K562 (cell line): ENCODE measurements around the gene RECK. TPM values are rescaled to one million over a fixed set of nuclear protein-coding genes. Genes with fewer than 3 reads are reported as not detected.

ENCODE experiments used
- ATAC-seq: fragments of 200-7000 bp; cut with Tn5 transposase; 3 replicates; pipeline ENCODE4 v1.9.1; 2020; ENCODE audit warnings: moderate library complexity
- BruUV-seq: library from RNA; stranded (reverse); fragments of 400-500 nt; replicated peaks from 2 replicates; lab custom pipeline; 2021; lab: Mats Ljungman, UMichigan
- CTCF ChIA-PET: fragments of 300-600 bp; formaldehyde crosslinking; extraction: SDS; loops from one replicate; lab custom pipeline; 2021; ENCODE audit warnings: low intra/inter-chr PET ratio; lab: Yijun Ruan, JAX
- POLR2A ChIA-PET: fragments of 300-600, 350-650 bp; sonication (Branson Sonifier 250); formaldehyde crosslinking; extraction: SDS; loops from one replicate; lab custom pipeline; 2021; ENCODE audit warnings: antibody characterized with exemption, inconsistent platforms; lab: Yijun Ruan, JAX
- DNase-seq, 4 experiments: peaks; one replicate each; pipeline versions ENCODE4 v3.0.0 to v3.0.0-alpha.2; 2011 to 2018; ENCODE audit warnings: low spot score in 3 of 4, mixed read lengths in 3 of 4; ENCODE audit errors: extremely low read depth in 1 of 4
- FAIRE-seq: peaks from 2 replicates; lab custom pipeline; 2011; peaks lifted over from hg19 to GRCh38; lab: Jason Lieb, UNC
- H2AFZ ChIP-seq: 2 replicates; pipeline ENCODE4 v1.6.0; 2011; ENCODE audit warnings: low read depth, low read length, control low read depth, inconsistent platforms
- H3K27ac ChIP-seq: fragments of 200-600 bp; 3 replicates; pipeline ENCODE4 v1.8.0; 2011; ENCODE audit warnings: low read depth, mild to moderate bottlenecking, control low read depth, inconsistent platforms, low read length, moderate library complexity, mixed read lengths; ENCODE audit errors: extremely low read depth
- H3K27me3 ChIP-seq, 2 experiments: fragments of 300-600 bp in 1 of 2; 2 replicates in 1 of 2; 3 replicates in 1 of 2; pipeline versions ENCODE4 v1.6.0 to v1.8.0; 2011; ENCODE audit warnings: inconsistent platforms in 2 of 2, low read length in 2 of 2, mild to moderate bottlenecking in 1 of 2, mixed read lengths in 1 of 2, moderate library complexity in 1 of 2; ENCODE audit not compliant: control insufficient read depth in 2 of 2, insufficient read depth in 2 of 2
- H3K36me3 ChIP-seq: fragments of 300-600 bp; 3 replicates; pipeline ENCODE4 v1.8.0; 2011; ENCODE audit warnings: mild to moderate bottlenecking, low read length, inconsistent platforms; ENCODE audit not compliant: control insufficient read depth, insufficient read depth
- H3K4me1 ChIP-seq, 2 experiments: fragments of 200-600 bp in 1 of 2; replicated peaks in 1 of 2; 2 replicates in 1 of 2; 3 replicates in 1 of 2; pipeline versions ENCODE4 v1.5.1 to v1.8.0; 2011; ENCODE audit warnings: inconsistent platforms in 2 of 2, low read length in 2 of 2, mild to moderate bottlenecking in 1 of 2, mixed read lengths in 1 of 2, moderate library complexity in 1 of 2; ENCODE audit not compliant: control insufficient read depth in 2 of 2, insufficient read depth in 2 of 2
- H3K4me2 ChIP-seq: 2 replicates; pipeline ENCODE4 v1.6.1; 2011; ENCODE audit warnings: low read length, control low read depth, inconsistent platforms, mixed read lengths; ENCODE audit not compliant: insufficient read depth
- H3K4me3 ChIP-seq: fragments of 200-600 bp; sonication (generic), shearing (Covaris generic); 2 replicates; pipeline ENCODE4 v1.5.1; 2016; ENCODE audit warnings: control low read depth, inconsistent platforms
- H3K79me2 ChIP-seq: fragments of 200-600 bp; 3 replicates; pipeline ENCODE4 v1.8.0; 2011; ENCODE audit warnings: low read length, inconsistent platforms; ENCODE audit not compliant: control insufficient read depth, insufficient read depth
- H3K9ac ChIP-seq, 2 experiments: 2 replicates each; pipeline versions ENCODE4 v1.6.0 to v1.6.1; 2011; ENCODE audit warnings: low read depth in 2 of 2, low read length in 2 of 2, control low read depth in 1 of 2, inconsistent platforms in 1 of 2, mild to moderate bottlenecking in 1 of 2, mixed read lengths in 1 of 2; ENCODE audit not compliant: insufficient read depth in 1 of 2
- H3K9me1 ChIP-seq: one replicate; pipeline ENCODE4 v1.6.0; 2011; ENCODE audit warnings: inconsistent platforms, mild to moderate bottlenecking, low read length, moderate library complexity; ENCODE audit not compliant: control insufficient read depth, insufficient read depth
- H3K9me3 ChIP-seq: replicated peaks from 2 replicates; pipeline ENCODE4 v1.5.1; 2011; ENCODE audit warnings: low read depth, low read length, inconsistent platforms; ENCODE audit not compliant: control insufficient read depth, insufficient read depth
- H4K20me1 ChIP-seq: replicated peaks from 2 replicates; pipeline ENCODE4 v1.6.1; 2011; ENCODE audit warnings: low read length, inconsistent platforms, mixed read lengths; ENCODE audit not compliant: control insufficient read depth, insufficient read depth
- BCOR ChIP-seq: fragments of 450-650 bp; IDR thresholded peaks from 2 replicates; pipeline ENCODE4 v1.6.1; 2016
- HDGF ChIP-seq: fragments of 450-650 bp; IDR thresholded peaks from 2 replicates; pipeline ENCODE4 v1.6.1; 2016
- JUN ChIP-seq, 2 experiments: sonication (generic) in 1 of 2; formaldehyde crosslinking in 1 of 2; IDR thresholded peaks; 2 replicates each; pipeline versions ENCODE4 v1.6.1 to v1.8.0; 2012 to 2022; ENCODE audit warnings: borderline replicate concordance in 2 of 2, mild to moderate bottlenecking in 2 of 2, improper control_type of control experiment in 1 of 2, low read depth in 1 of 2, low read length in 1 of 2, missing genetic modification reagents in 1 of 2
- ZNF717 ChIP-seq: fragments of 250-450 bp; sonication (Bioruptor Pico); IDR thresholded peaks from 2 replicates; pipeline ENCODE4 v1.5.0; 2021
- ZNF780A ChIP-seq: fragments of 250-450 bp; sonication (Bioruptor Pico); IDR thresholded peaks from 2 replicates; pipeline ENCODE4 v1.5.0; 2021; ENCODE audit warnings: mild to moderate bottlenecking
- ZNF79 ChIP-seq: fragments of 250-450 bp; sonication (Bioruptor Pico); IDR thresholded peaks from 2 replicates; pipeline ENCODE4 v1.4.0; 2020; ENCODE audit warnings: low read depth, mild to moderate bottlenecking, moderate library complexity
- ZZZ3 ChIP-seq: fragments of 450-650 bp; IDR thresholded peaks from 2 replicates; pipeline ENCODE4 v1.6.1; 2016; ENCODE audit warnings: antibody characterized with exemption, mild to moderate bottlenecking, moderate library complexity
- WGBS: fragments of 100-300 bp; shearing (Covaris generic); methylation state at CpG from one replicate; pipeline ENCODE4 v1.1.6; 2016; ENCODE audit warnings: low coverage, mixed read lengths; ENCODE audit not compliant: insufficient coverage; ENCODE audit errors: missing lambda C conversion rate; 5-methylcytosine and 5-hydroxymethylcytosine counted together
- in situ Hi-C: fragments of 300-500 bp; cut with MboI; formaldehyde crosslinking; loops from 4 replicates; pipeline ENCODE4 v1.15.0; 2018; ENCODE audit warnings: inconsistent platforms, mixed read lengths
- intact Hi-C: fragments of 100-400 bp; cut with micrococcal nuclease; formaldehyde crosslinking; loops from 2 replicates; pipeline ENCODE4 v1.14.2; 2022
- polyA plus RNA-seq, 8 experiments: library from polyadenylated mRNA; depleted of rRNA in 4 of 8; stranded (reverse) in 5 of 8; unstranded in 3 of 8; fragments of >200 nt; fragmentation: Nextera tagmentation in 2 of 8; fragmentation: Illumina TruSeq in 1 of 8; extraction: Ambion mirVana in 2 of 8; extraction: Trizol in 1 of 8; gene quantifications; 2 replicates each; pipeline versions ENCODE4 v1.2.1 to v1.2.3, GENCODE V29; 2011 to 2014; ENCODE audit warnings: inconsistent platforms in 1 of 8, missing spikeins in 1 of 8
- total RNA-seq, 7 experiments: library from RNA; depleted of rRNA in 6 of 7; stranded (reverse); fragments of >200 nt in 6 of 7; fragmentation: Illumina TruSeq in 2 of 7; extraction: Trizol in 2 of 7; gene quantifications; 2 replicates each; pipeline versions ENCODE4 v1.2.1 to v1.2.3, GENCODE V29; 2011 to 2021; ENCODE audit warnings: low replicate concordance in 1 of 7
- TF ChIP-seq, protein P1 (sequence below), 2 experiments: fragments of 450-650 bp in 1 of 2; sonication (generic) in 1 of 2; formaldehyde crosslinking in 1 of 2; IDR thresholded peaks in 1 of 2; conservative IDR thresholded peaks in 1 of 2; 2 replicates each; pipeline versions ENCODE4 v1.6.1 to v1.8.1; 2016 to 2023; ENCODE audit warnings: mild to moderate bottlenecking in 2 of 2, moderate library complexity in 2 of 2, inconsistent platforms in 1 of 2, missing genetic modification reagents in 1 of 2

The RECK gene
- total and polyA plus RNA-seq, 9 of the 15 experiments (the other 6 are each of a cell fraction or from before 2014, with no cell fraction given), result 0.04 to 0.36 (median 0.16) TPM

DNA sequence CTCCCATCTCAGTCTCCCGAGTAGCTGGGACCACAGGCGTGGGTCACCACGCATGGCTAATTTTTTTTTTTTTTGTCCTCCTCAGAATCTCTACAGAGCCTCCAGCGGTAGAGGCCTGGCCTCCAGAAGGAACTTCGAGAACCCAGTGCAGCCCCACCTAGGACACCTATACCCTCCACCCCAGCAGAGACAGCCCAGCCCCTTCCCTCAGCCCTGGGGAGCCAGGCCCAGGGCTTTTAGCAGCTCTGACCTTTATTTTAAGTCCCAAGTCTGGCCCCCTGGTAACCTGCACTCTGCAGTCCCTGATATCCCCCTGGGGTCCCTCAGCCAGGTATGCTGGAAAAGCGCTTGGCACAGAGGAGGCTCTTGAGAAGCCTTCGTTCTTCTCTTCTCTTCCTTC, 105.0 kb downstream of the RECK start:
- no peak for FAIRE-seq
- WGBS, result 100% methylated on average over 2 of the region's 7 CpGs
- TF ChIP-seq ZNF717 (CRISPR knock-in tag), result no peak
- no peak for TF ChIP-seq JUN (IDR thresholded peaks at IDR 0.05; ENCODE audit: borderline replicate concordance, low read depth, low read length)
- TF ChIP-seq JUN (CRISPR knock-in tag; IDR thresholded peaks at IDR 0.05; ENCODE audit: borderline replicate concordance), result no peak
- no peak for TF ChIP-seq HDGF
- no peak for TF ChIP-seq BCOR
- TF ChIP-seq, protein P1, sequence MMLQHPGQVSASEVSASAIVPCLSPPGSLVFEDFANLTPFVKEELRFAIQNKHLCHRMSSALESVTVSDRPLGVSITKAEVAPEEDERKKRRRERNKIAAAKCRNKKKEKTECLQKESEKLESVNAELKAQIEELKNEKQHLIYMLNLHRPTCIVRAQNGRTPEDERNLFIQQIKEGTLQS (IDR thresholded peaks at IDR 0.05), result no peak
- TF ChIP-seq, protein P1 (CRISPR knock-in tag; conservative IDR thresholded peaks at IDR 0.05), result no peak
- TF ChIP-seq ZNF79 (CRISPR knock-in tag), result no peak
- TF ChIP-seq ZNF780A (CRISPR knock-in tag), result no peak
- TF ChIP-seq ZZZ3, result no peak
- no peaks in the 10 kb centered on the region for H3K9me1 ChIP-seq
- ChIA-PET CTCF (no interaction called here), POLR2A (interaction anchor here (0.5 to 1.0 kb wide), 3 partner anchors 9 to 113 kb away, joined by 3 to 6 read pairs (median 3); no protein-coding TSS in a partner anchor)
- H4K20me1 ChIP-seq, result no peaks in the 10 kb centered on the region; the same call in 1 of the 2 replicates
- H3K9ac ChIP-seq, result peak overlapping the region; percentile 33 to 67; a peak in 3 of 4 replicates
- intact Hi-C loops (no loop called here), in situ Hi-C loops (no loop called here)
- H3K4me3 ChIP-seq, result no peak overlapping the region
- H3K36me3 ChIP-seq, result no peaks in the 10 kb centered on the region
- peaks cover 35 to 51% of the 10 kb centered on the region in 2 experiments; a peak in 4 of 5 replicates for H3K4me1 ChIP-seq
- no peaks in the 10 kb centered on the region for H3K9me3 ChIP-seq
- ATAC-seq, result no peak
- H3K79me2 ChIP-seq, result peaks cover 6% of the 10 kb centered on the region; the same call in 1 of the 3 replicates
- no peaks in the 10 kb centered on the region for H3K27me3 ChIP-seq
- H2AFZ ChIP-seq, result peak overlapping the region; percentile 66
- H3K4me2 ChIP-seq, result peak overlapping the region; percentile 73; the same call in 1 of the 2 replicates
- H3K27ac ChIP-seq, result peak overlapping the region; percentile 59
- no TSS peak for BruUV-seq
- DNase-seq, result no peak
